SK-N-SH treated with all-trans-retinoic acid at 6 μM for 48 hours (cell line): ENCODE data around the gene CCDC81.
"Not testable (repeated sequence)": the region's sequence is repeated elsewhere in the genome, so short reads cannot be mapped to it uniquely, and the experiment has no call there.

ENCODE experiments used
- ATAC-seq: fragments of 200-7000 bp; cut with Tn5 transposase; 3 replicates; pipeline ENCODE4 v1.9.1; 2020; ENCODE audit warnings: mild to moderate bottlenecking, moderate library complexity
- ARNTL ChIP-seq: fragments of 450-650 bp; formaldehyde crosslinking; IDR thresholded peaks from 2 replicates; pipeline ENCODE4 v1.5.0; 2020; ENCODE audit warnings: low read depth, mild to moderate bottlenecking, moderate library complexity, borderline replicate concordance
- BACH2 ChIP-seq: fragments of 250-450 bp; sonication (Bioruptor Pico); IDR thresholded peaks from 2 replicates; pipeline ENCODE4 v1.9.0; 2021; ENCODE audit warnings: mild to moderate bottlenecking, borderline replicate concordance
- CREB5 ChIP-seq: fragments of 250-450 bp; sonication (Bioruptor Pico); IDR thresholded peaks from 2 replicates; pipeline ENCODE4 v1.5.1; 2020; ENCODE audit warnings: low read depth, mild to moderate bottlenecking, moderate library complexity
- CSDC2 ChIP-seq: fragments of 250-450 bp; sonication (Bioruptor Pico); IDR thresholded peaks from 2 replicates; pipeline ENCODE4 v1.5.0; 2020; ENCODE audit warnings: mild to moderate bottlenecking, moderate library complexity
- CSRNP3 ChIP-seq: fragments of 250-450 bp; sonication (Bioruptor Pico); IDR thresholded peaks from 2 replicates; pipeline ENCODE4 v1.5.1; 2021; ENCODE audit warnings: mild to moderate bottlenecking, moderate library complexity
- ISL1 ChIP-seq: fragments of 250-450 bp; sonication (Bioruptor Pico); IDR thresholded peaks from 2 replicates; pipeline ENCODE4 v2.1.2; 2022; ENCODE audit warnings: mild to moderate bottlenecking, moderate library complexity
- PATZ1 ChIP-seq: fragments of 250-450 bp; sonication (Bioruptor Pico); IDR thresholded peaks from 2 replicates; pipeline ENCODE4 v1.8.0; 2020; ENCODE audit warnings: mild to moderate bottlenecking, moderate library complexity, borderline replicate concordance
- PPARA ChIP-seq: fragments of 250-450 bp; sonication (Bioruptor Pico); IDR thresholded peaks from 2 replicates; pipeline ENCODE4 v1.5.0; 2020; ENCODE audit warnings: mild to moderate bottlenecking, borderline replicate concordance
- RARB ChIP-seq: fragments of 250-450 bp; sonication (Bioruptor Pico); IDR thresholded peaks from 2 replicates; pipeline ENCODE4 v1.8.0; 2021; ENCODE audit warnings: mild to moderate bottlenecking, moderate library complexity
- SNAI2 ChIP-seq: fragments of 250-450 bp; sonication (Bioruptor Pico); IDR thresholded peaks from 2 replicates; pipeline ENCODE4 v1.5.0; 2020; ENCODE audit warnings: mild to moderate bottlenecking, moderate library complexity
- TCF4 ChIP-seq: fragments of 250-450 bp; sonication (Bioruptor Pico); IDR thresholded peaks from 2 replicates; pipeline ENCODE4 v1.8.0; 2021; ENCODE audit warnings: mild to moderate bottlenecking, moderate library complexity, borderline replicate concordance
- TOX ChIP-seq: fragments of 250-450 bp; sonication (Bioruptor Pico); IDR thresholded peaks from 2 replicates; pipeline ENCODE4 v1.8.0; 2021; ENCODE audit warnings: mild to moderate bottlenecking, moderate library complexity, borderline replicate concordance
- ZC3H10 ChIP-seq: fragments of 250-450 bp; sonication (Bioruptor Pico); IDR thresholded peaks from 2 replicates; pipeline ENCODE4 v1.5.1; 2021; ENCODE audit warnings: mild to moderate bottlenecking, moderate library complexity
- ZFP3 ChIP-seq: fragments of 250-450 bp; sonication (Bioruptor Pico); IDR thresholded peaks from 2 replicates; pipeline ENCODE4 v1.5.0; 2020; ENCODE audit warnings: mild to moderate bottlenecking, moderate library complexity
- ZFP30 ChIP-seq: fragments of 450-650 bp; formaldehyde crosslinking; IDR thresholded peaks from 2 replicates; pipeline ENCODE4 v1.5.0; 2022; ENCODE audit warnings: mild to moderate bottlenecking, moderate library complexity
- ZNF565 ChIP-seq: fragments of 450-650 bp; formaldehyde crosslinking; conservative IDR thresholded peaks from 2 replicates; pipeline ENCODE4 v1.5.0; 2020; ENCODE audit warnings: low read depth, mild to moderate bottlenecking, moderate library complexity
- ZNF70 ChIP-seq: fragments of 450-650 bp; formaldehyde crosslinking; IDR thresholded peaks from 2 replicates; pipeline ENCODE4 v1.5.0; 2020; ENCODE audit warnings: mild to moderate bottlenecking, moderate library complexity
- ZNF8 ChIP-seq: fragments of 450-650 bp; formaldehyde crosslinking; IDR thresholded peaks from 2 replicates; pipeline ENCODE4 v1.5.0; 2020; ENCODE audit warnings: mild to moderate bottlenecking, moderate library complexity
- TF ChIP-seq, protein P1 (sequence below): fragments of 250-450 bp; sonication (Bioruptor Pico); IDR thresholded peaks from 2 replicates; pipeline ENCODE4 v1.8.0; 2021; ENCODE audit warnings: low read depth, mild to moderate bottlenecking, moderate library complexity, borderline replicate concordance
- TF ChIP-seq, protein P2 (sequence below): fragments of 250-450 bp; sonication (Bioruptor Pico); IDR thresholded peaks from 2 replicates; pipeline ENCODE4 v1.5.0; 2020; ENCODE audit warnings: mild to moderate bottlenecking, moderate library complexity

Gene CCDC81

DNA sequence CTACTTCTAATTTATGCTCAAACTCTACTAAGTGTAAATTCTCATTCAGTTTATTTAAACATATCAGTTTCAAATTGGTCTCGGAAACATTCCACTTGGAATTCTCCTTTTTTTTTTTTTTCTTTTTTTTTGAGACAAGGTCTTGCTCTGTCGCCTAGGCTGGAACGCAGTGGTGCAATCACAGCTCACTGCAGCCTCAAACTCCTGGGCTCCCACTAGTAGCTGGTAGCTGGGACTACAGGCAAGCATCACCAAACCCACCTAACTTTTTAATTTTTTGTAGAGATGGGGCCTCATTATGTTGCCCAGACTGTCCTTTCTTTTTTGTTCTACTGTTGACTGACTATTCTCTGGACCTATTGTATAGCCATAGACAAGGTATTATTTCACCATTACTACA is 33.3 kb upstream of the CCDC81 start (continued):
- TF ChIP-seq ZNF565 (no peak), RARB (CRISPR knock-in tag) (no peak), CREB5 (CRISPR knock-in tag) (no peak), ZFP30 (no peak), ISL1 (CRISPR knock-in tag) (no peak)

- ATAC-seq: no peak
- TF ChIP-seq ZNF8 (CRISPR knock-in tag): no peak
- no peak for TF ChIP-seq ISL1 (CRISPR knock-in tag)
- no peak for TF ChIP-seq PATZ1 (CRISPR knock-in tag)
These were observed 28.2 kb upstream of the CCDC81 start for GRCh38 chr11:86346513-86346912.

DNA sequence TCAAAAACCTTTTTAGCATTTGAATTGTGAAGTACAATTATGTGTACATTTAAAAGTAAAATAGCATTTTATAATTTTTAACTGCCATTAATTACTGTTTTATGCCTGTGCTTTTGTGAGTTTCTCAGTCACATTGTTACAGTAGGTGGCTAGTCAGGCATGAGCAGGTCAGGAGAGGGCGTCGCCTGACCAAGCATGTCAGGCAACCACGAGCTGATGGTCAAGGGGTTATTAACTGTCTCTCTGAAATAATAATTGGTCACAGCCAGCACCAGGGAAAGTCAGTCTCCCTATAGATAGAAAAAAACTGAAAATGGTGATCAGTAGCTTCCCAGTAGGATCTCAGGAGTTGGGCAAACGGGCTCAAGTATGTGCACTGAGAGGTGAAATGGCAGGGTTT is 19.4 kb upstream of the CCDC81 start:
- TF ChIP-seq PPARA (CRISPR knock-in tag): no peak
- no peak for TF ChIP-seq ZFP3 (CRISPR knock-in tag)
- TF ChIP-seq PATZ1 (CRISPR knock-in tag): no peak
- no peak for TF ChIP-seq BACH2
- no peak for TF ChIP-seq RARB (CRISPR knock-in tag)
- no peak for TF ChIP-seq ZNF70
- TF ChIP-seq CSDC2 (CRISPR knock-in tag): no peak
- no peak for TF ChIP-seq ISL1 (CRISPR knock-in tag)
- TF ChIP-seq CREB5 (CRISPR knock-in tag): no peak
- TF ChIP-seq, protein P1, sequence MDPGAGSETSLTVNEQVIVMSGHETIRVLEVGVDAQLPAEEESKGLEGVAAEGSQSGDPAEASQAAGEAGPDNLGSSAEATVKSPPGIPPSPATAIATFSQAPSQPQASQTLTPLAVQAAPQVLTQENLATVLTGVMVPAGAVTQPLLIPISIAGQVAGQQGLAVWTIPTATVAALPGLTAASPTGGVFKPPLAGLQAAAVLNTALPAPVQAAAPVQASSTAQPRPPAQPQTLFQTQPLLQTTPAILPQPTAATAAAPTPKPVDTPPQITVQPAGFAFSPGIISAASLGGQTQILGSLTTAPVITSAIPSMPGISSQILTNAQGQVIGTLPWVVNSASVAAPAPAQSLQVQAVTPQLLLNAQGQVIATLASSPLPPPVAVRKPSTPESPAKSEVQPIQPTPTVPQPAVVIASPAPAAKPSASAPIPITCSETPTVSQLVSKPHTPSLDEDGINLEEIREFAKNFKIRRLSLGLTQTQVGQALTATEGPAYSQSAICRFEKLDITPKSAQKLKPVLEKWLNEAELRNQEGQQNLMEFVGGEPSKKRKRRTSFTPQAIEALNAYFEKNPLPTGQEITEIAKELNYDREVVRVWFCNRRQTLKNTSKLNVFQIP (CRISPR knock-in tag): no peak
- TF ChIP-seq SNAI2 (CRISPR knock-in tag): no peak
- TF ChIP-seq ZNF8 (CRISPR knock-in tag): no peak
- TF ChIP-seq, protein P2, sequence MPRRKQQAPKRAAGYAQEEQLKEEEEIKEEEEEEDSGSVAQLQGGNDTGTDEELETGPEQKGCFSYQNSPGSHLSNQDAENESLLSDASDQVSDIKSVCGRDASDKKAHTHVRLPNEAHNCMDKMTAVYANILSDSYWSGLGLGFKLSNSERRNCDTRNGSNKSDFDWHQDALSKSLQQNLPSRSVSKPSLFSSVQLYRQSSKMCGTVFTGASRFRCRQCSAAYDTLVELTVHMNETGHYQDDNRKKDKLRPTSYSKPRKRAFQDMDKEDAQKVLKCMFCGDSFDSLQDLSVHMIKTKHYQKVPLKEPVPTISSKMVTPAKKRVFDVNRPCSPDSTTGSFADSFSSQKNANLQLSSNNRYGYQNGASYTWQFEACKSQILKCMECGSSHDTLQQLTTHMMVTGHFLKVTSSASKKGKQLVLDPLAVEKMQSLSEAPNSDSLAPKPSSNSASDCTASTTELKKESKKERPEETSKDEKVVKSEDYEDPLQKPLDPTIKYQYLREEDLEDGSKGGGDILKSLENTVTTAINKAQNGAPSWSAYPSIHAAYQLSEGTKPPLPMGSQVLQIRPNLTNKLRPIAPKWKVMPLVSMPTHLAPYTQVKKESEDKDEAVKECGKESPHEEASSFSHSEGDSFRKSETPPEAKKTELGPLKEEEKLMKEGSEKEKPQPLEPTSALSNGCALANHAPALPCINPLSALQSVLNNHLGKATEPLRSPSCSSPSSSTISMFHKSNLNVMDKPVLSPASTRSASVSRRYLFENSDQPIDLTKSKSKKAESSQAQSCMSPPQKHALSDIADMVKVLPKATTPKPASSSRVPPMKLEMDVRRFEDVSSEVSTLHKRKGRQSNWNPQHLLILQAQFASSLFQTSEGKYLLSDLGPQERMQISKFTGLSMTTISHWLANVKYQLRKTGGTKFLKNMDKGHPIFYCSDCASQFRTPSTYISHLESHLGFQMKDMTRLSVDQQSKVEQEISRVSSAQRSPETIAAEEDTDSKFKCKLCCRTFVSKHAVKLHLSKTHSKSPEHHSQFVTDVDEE: no peak
- no peak for TF ChIP-seq ZC3H10 (CRISPR knock-in tag)
- TF ChIP-seq TCF4 (CRISPR knock-in tag): no peak
- no peak for TF ChIP-seq TOX (CRISPR knock-in tag)
- no peak for TF ChIP-seq CSRNP3
- no peak for TF ChIP-seq ARNTL (CRISPR knock-in tag)
- ATAC-seq: no peak

GRCh38 chr11:86357412-86357811 is 17.3 kb upstream of the CCDC81 start:
- ATAC-seq: not testable (repeated sequence)
